Measurements from ENCODE around the gene TUBB4A. TPM values are rescaled to one million over a fixed set of nuclear protein-coding genes. Genes with fewer than 3 reads are reported as not detected.
A peak's percentile ranks its signal among the peaks of the same experiment; 100 is the strongest.

TUBB4A gene
- total RNA-seq, 1 donor from 2014 or later, result 1.7 TPM

GRCh38 chr19:6465663-6466062 is 36.4 kb downstream of the TUBB4A start:
- Mint-ChIP-seq H3K4me3 (ENCODE audit: unreplicated experiment) (no peak overlapping the region), H3K27ac (ENCODE audit: unreplicated experiment) (no peak overlapping the region), H3K27me3 (ENCODE audit: low read depth, unreplicated experiment) (peaks cover 29% of the 10 kb centered on the region), H3K9me3 (ENCODE audit: unreplicated experiment) (no peaks in the 10 kb centered on the region), H3K36me3 (ENCODE audit: low read depth, unreplicated experiment) (no peaks in the 10 kb centered on the region), H3K4me1 (ENCODE audit: low read depth, unreplicated experiment) (no peaks in the 10 kb centered on the region)
- Histone ChIP-seq H3K27me3 (ENCODE audit: insufficient read depth, low read length) (peaks cover 20% of the 10 kb centered on the region), H3K4me2 (ENCODE audit: low read length) (no peak overlapping the region), H3K4me1 (ENCODE audit: insufficient read depth, low read length) (no peaks in the 10 kb centered on the region), H3K79me2 (ENCODE audit: insufficient read depth, low read length) (no peaks in the 10 kb centered on the region), H3K9ac (ENCODE audit: low read length) (no peak overlapping the region), H3K27ac (ENCODE audit: low read depth, low read length) (no peak overlapping the region), H3K9me3 (ENCODE audit: insufficient read depth, low read depth, low read length) (no peaks in the 10 kb centered on the region), H3K4me3 (ENCODE audit: insufficient read depth, low read depth, low read length) (no peak overlapping the region), H4K20me1 (ENCODE audit: insufficient read depth, low read length) (no peaks in the 10 kb centered on the region), H2AFZ (ENCODE audit: low read depth, low read length) (no peak overlapping the region), H3K36me3 (ENCODE audit: insufficient read depth, low read length) (no peaks in the 10 kb centered on the region)
- no peak for FAIRE-seq
- no peak for DNase-seq (ENCODE audit: low read depth)
- TF ChIP-seq EZH2 (IDR thresholded peaks at IDR 0.05; ENCODE audit: insufficient read depth, low read length) (no peak), CTCF (IDR thresholded peaks at IDR 0.05; ENCODE audit: insufficient read depth, low read depth, low read length) (no peak)

- DNase-seq (ENCODE audit: low read depth) (no peak), FAIRE-seq (no peak)
- H3K4me3 ChIP-seq (ENCODE audit: insufficient read depth, low read depth, low read length), result no peak overlapping the region
- TF ChIP-seq CTCF (IDR thresholded peaks at IDR 0.05; ENCODE audit: insufficient read depth, low read depth, low read length), result no peak
- TF ChIP-seq EZH2 (IDR thresholded peaks at IDR 0.05; ENCODE audit: insufficient read depth, low read length), result no peak
- H3K9me3 Mint-ChIP-seq (ENCODE audit: unreplicated experiment), result no peaks in the 10 kb centered on the region
- no peaks in the 10 kb centered on the region for H3K36me3 Mint-ChIP-seq (ENCODE audit: low read depth, unreplicated experiment)
- no peak overlapping the region for H3K4me2 ChIP-seq (ENCODE audit: low read length)
- H3K27ac Mint-ChIP-seq (ENCODE audit: unreplicated experiment), result no peak overlapping the region
- no peaks in the 10 kb centered on the region for H3K4me1 ChIP-seq (ENCODE audit: insufficient read depth, low read length)
- no peak overlapping the region for H3K27ac ChIP-seq (ENCODE audit: low read depth, low read length)
- no peaks in the 10 kb centered on the region for H4K20me1 ChIP-seq (ENCODE audit: insufficient read depth, low read length)
- H3K36me3 ChIP-seq (ENCODE audit: insufficient read depth, low read length), result no peaks in the 10 kb centered on the region
- H3K27me3 ChIP-seq (ENCODE audit: insufficient read depth, low read length), result peaks cover 17% of the 10 kb centered on the region
- no peak overlapping the region for H2AFZ ChIP-seq (ENCODE audit: low read depth, low read length)
- no peaks in the 10 kb centered on the region for H3K4me1 Mint-ChIP-seq (ENCODE audit: low read depth, unreplicated experiment)
- peak overlapping the region; percentile 65 for H3K4me3 Mint-ChIP-seq (ENCODE audit: unreplicated experiment)
- H3K9me3 ChIP-seq (ENCODE audit: insufficient read depth, low read depth, low read length), result no peaks in the 10 kb centered on the region
- H3K79me2 ChIP-seq (ENCODE audit: insufficient read depth, low read length), result no peaks in the 10 kb centered on the region
- H3K27me3 Mint-ChIP-seq (ENCODE audit: low read depth, unreplicated experiment), result peaks cover 29% of the 10 kb centered on the region
- no peak overlapping the region for H3K9ac ChIP-seq (ENCODE audit: low read length)
Measured at GRCh38 chr19:6465006-6465405, 37.1 kb downstream of the TUBB4A start.

- no peak within 1 kb of the TSS for H3K27ac Mint-ChIP-seq (ENCODE audit: unreplicated experiment)
- H3K36me3 Mint-ChIP-seq (ENCODE audit: low read depth, unreplicated experiment), result no peaks in the 10 kb centered on the region
- peaks cover 6% of the 10 kb centered on the region for H3K4me1 ChIP-seq (ENCODE audit: insufficient read depth, low read length)
- no peaks in the 10 kb centered on the region for H4K20me1 ChIP-seq (ENCODE audit: insufficient read depth, low read length)
- no peak within 1 kb of the TSS for H3K9ac ChIP-seq (ENCODE audit: low read length)
- H3K4me2 ChIP-seq (ENCODE audit: low read length), result no peak within 1 kb of the TSS
- H3K9me3 Mint-ChIP-seq (ENCODE audit: unreplicated experiment), result no peaks in the 10 kb centered on the region
- no peaks in the 10 kb centered on the region for H3K79me2 ChIP-seq (ENCODE audit: insufficient read depth, low read length)
- H3K27me3 ChIP-seq (ENCODE audit: insufficient read depth, low read length), result peaks cover 16% of the 10 kb centered on the region
- DNase-seq (ENCODE audit: low read depth), result no peak
- H3K36me3 ChIP-seq (ENCODE audit: insufficient read depth, low read length), result no peaks in the 10 kb centered on the region
- TF ChIP-seq EZH2 (IDR thresholded peaks at IDR 0.05; ENCODE audit: insufficient read depth, low read length) (peak; percentile 74), CTCF (IDR thresholded peaks at IDR 0.05; ENCODE audit: insufficient read depth, low read depth, low read length) (no peak)
- H3K4me1 Mint-ChIP-seq (ENCODE audit: low read depth, unreplicated experiment), result no peaks in the 10 kb centered on the region
- H2AFZ ChIP-seq (ENCODE audit: low read depth, low read length), result no peak within 1 kb of the TSS
- H3K4me3 Mint-ChIP-seq (ENCODE audit: unreplicated experiment), result peak within 1 kb of the TSS; percentile 65
- peaks cover 28% of the 10 kb centered on the region for H3K27me3 Mint-ChIP-seq (ENCODE audit: low read depth, unreplicated experiment)
- no peak for FAIRE-seq
- no peak within 1 kb of the TSS for H3K4me3 ChIP-seq (ENCODE audit: insufficient read depth, low read depth, low read length)
- H3K27ac ChIP-seq (ENCODE audit: low read depth, low read length), result no peak within 1 kb of the TSS
- no peaks in the 10 kb centered on the region for H3K9me3 ChIP-seq (ENCODE audit: insufficient read depth, low read depth, low read length)
Measured at GRCh38 chr19:6464070-6464873, 37.8 kb downstream of the TUBB4A start, which contains the start of gene CRB3. CRB3 (plus strand) TSS chr19:6464271; CDS start chr19:6464702, 431 bp downstream.
